Esophagus squamous epithelium (tissue), 5 donors: ENCODE measurements around the gene RPTOR. TPM values are rescaled to one million over a fixed set of nuclear protein-coding genes. Genes with fewer than 3 reads are reported as not detected.

Experiments
- DNase-seq: peaks from one replicate; lab custom pipeline; 2025; lab: John Stamatoyannopoulos, UW
- H3K27ac ChIP-seq, 4 donors: fragments of 200-600 bp; sonication (generic); one replicate each; pipeline ENCODE4 v1.5.1; 2016 to 2019; ENCODE audit warnings: mild to moderate bottlenecking in 1 of 4
- H3K27me3 ChIP-seq, 4 donors: fragments of 200-600 bp; sonication (generic); 1 replicate in 3 of 4; 2 replicates in 1 of 4; pipeline versions ENCODE4 v1.5.1 to v1.6.0; 2017 to 2021; ENCODE audit warnings: antibody characterized with exemption in 1 of 4
- H3K36me3 ChIP-seq, 3 donors: fragments of 200-600 bp; sonication (generic); one replicate each; pipeline ENCODE4 v1.5.1; 2016 to 2019
- H3K4me1 ChIP-seq, 3 donors: fragments of 200-600 bp; sonication (generic); one replicate each; pipeline ENCODE4 v1.5.1; 2017 to 2019
- H3K4me3 ChIP-seq, 4 donors: fragments of 200-600 bp; sonication (generic); 1 replicate in 3 of 4; 2 replicates in 1 of 4; pipeline ENCODE4 v1.5.1; 2016 to 2019; ENCODE audit warnings: mild to moderate bottlenecking in 2 of 4, moderate library complexity in 1 of 4
- H3K9me3 ChIP-seq, 3 donors: fragments of 200-600 bp; sonication (generic); one replicate each; pipeline ENCODE4 v1.5.1; 2016 to 2019
- CTCF ChIP-seq, 6 experiments: fragments of 450-650 bp in 4 of 6; fragments of 200-600 bp in 2 of 6; sonication (generic) in 2 of 6; IDR thresholded peaks; one replicate each; pipeline ENCODE4 v1.5.1; 2016 to 2019; ENCODE audit warnings: antibody characterized with exemption in 6 of 6, mild to moderate bottlenecking in 4 of 6, moderate library complexity in 4 of 6
- POLR2A ChIP-seq, 4 donors: fragments of 450-650 bp; IDR thresholded peaks; one replicate each; pipeline ENCODE4 v1.6.1; 2017; ENCODE audit warnings: antibody characterized with exemption in 4 of 4, mild to moderate bottlenecking in 4 of 4, moderate library complexity in 3 of 4
- WGBS, 2 donors: methylation state at CpG; one replicate each; pipeline ENCODE4 v1.1.5; 2018; 5-methylcytosine and 5-hydroxymethylcytosine counted together
- intact Hi-C: fragments of 100-400 bp; cut with DNase I; formaldehyde crosslinking; loops from one replicate; pipeline ENCODE4 v1.15.0; 2022
- total RNA-seq, 4 donors: library from RNA; depleted of rRNA; stranded (reverse); fragments of >200 nt; gene quantifications; one replicate each; pipeline ENCODE4 v1.1.0, GENCODE V29; 2016
- donor health status: DM: yes; HTN: yes; CAD: no.

The RPTOR gene
- total RNA-seq, 4 donors from 2014 or later, result 11.7 to 27.8 (median 22.8) TPM

- H3K36me3 ChIP-seq, result peaks cover 8 to 94% (median 10%) of the 10 kb centered on the region in 3 donors
- no peak overlapping the region for H3K4me3 ChIP-seq
- 96 to 97% methylated on average over 9 to 10 of the region's 24 CpGs for WGBS, 2 donors
- no peak overlapping the region for H3K27ac ChIP-seq
- no peak for DNase-seq
- H3K27me3 ChIP-seq, result no peaks in the 10 kb centered on the region
- peaks cover 0 to 35% (median 4%) of the 10 kb centered on the region in 3 donors for H3K4me1 ChIP-seq
- no peaks in the 10 kb centered on the region for H3K9me3 ChIP-seq
- intact Hi-C loops, result no loop called here
- TF ChIP-seq CTCF (IDR thresholded peaks at IDR 0.05), result no peak
- no peak for TF ChIP-seq POLR2A (IDR thresholded peaks at IDR 0.05)
These were observed 343.9 kb downstream of the RPTOR start for GRCh38 chr17:80888276-80889160.

- no peak overlapping the region for H3K4me3 ChIP-seq
- peaks cover 1 to 94% (median 16%) of the 10 kb centered on the region in 3 donors for H3K36me3 ChIP-seq
- DNase-seq, result no peak
- intact Hi-C loops, result no loop called here
- peaks cover 0 to 37% (median 4%) of the 10 kb centered on the region in 3 donors for H3K4me1 ChIP-seq
- H3K9me3 ChIP-seq, result no peaks in the 10 kb centered on the region
- H3K27ac ChIP-seq, result peak overlapping the region in 1 of 4 donors; percentile 84
- H3K27me3 ChIP-seq, result no peaks in the 10 kb centered on the region
- TF ChIP-seq POLR2A (IDR thresholded peaks at IDR 0.05) (no peak), CTCF (IDR thresholded peaks at IDR 0.05) (no peak)
- 82 to 90% methylated on average over 9 to 26 of the region's 40 CpGs for WGBS, 2 donors
These were observed 344.9 kb downstream of the RPTOR start for GRCh38 chr17:80889231-80890195.

DNA sequence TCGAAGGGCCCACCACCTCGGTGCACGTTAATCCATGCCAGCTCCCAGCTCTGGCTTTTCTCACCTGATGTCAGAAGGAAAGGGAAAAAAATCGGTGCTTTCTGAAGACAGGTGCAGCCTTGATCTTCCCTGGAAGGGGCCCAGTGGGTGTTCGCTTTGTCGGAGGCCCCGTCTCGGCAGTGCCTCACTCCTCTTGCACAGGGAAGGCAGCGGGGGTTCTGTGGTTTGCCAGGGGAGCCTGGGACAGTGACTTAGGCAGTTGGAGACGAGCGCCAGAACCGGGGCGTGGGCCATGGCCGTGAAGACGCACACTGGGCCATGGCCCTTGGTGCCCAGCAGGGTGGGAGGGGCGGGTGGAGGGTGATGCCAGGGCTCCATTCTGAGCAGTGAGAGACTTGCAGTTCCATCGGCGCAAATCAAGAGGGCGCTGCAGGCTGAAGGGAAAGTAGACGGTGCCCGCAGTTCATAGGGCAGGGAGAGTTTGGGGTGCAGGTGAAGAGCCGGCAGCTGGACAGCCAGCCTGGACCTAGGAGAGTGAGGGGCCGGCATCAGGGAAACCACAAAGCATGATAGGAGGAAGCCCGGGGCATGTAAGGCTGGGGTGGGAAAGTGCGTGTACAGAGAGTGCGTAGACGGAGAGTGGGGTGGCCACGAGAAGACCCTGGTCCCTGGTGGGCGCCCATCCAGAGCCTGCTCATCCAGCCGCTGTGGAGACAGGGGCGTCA is 345.7 kb downstream of the RPTOR start:
- H3K27me3 ChIP-seq, result no peaks in the 10 kb centered on the region
- 85 to 93% methylated on average over 18 to 29 of the region's 31 CpGs for WGBS, 2 donors
- H3K27ac ChIP-seq, result peak overlapping the region in 1 of 4 donors; percentile 84
- H3K9me3 ChIP-seq, result no peaks in the 10 kb centered on the region
- TF ChIP-seq POLR2A (IDR thresholded peaks at IDR 0.05), result no peak
- TF ChIP-seq CTCF (IDR thresholded peaks at IDR 0.05), result no peak
- no peak overlapping the region for H3K4me3 ChIP-seq
- no peak for DNase-seq
- intact Hi-C loops, result no loop called here
- H3K36me3 ChIP-seq, result peaks cover 0 to 94% (median 9%) of the 10 kb centered on the region in 3 donors
- H3K4me1 ChIP-seq, result peaks cover 0 to 37% (median 4%) of the 10 kb centered on the region in 3 donors

- no peak for DNase-seq
- Histone ChIP-seq H3K9me3 (no peaks in the 10 kb centered on the region), H3K4me3 (no peak overlapping the region), H3K36me3 (peaks cover 0 to 94% (median 9%) of the 10 kb centered on the region in 3 donors), H3K4me1 (peaks cover 0 to 37% (median 4%) of the 10 kb centered on the region in 3 donors), H3K27me3 (no peaks in the 10 kb centered on the region), H3K27ac (peak overlapping the region; percentile 50 to 84 (median 62))
- TF ChIP-seq POLR2A (IDR thresholded peaks at IDR 0.05) (no peak), CTCF (IDR thresholded peaks at IDR 0.05) (no peak)
- 50 to 80% methylated on average over 18 of the region's 18 CpGs for WGBS, 2 donors
- intact Hi-C loops, result no loop called here
These were observed 346.3 kb downstream of the RPTOR start for GRCh38 chr17:80890921-80891396.
